HG02884 (cell line): Measurements from ENCODE around the gene USP22.

Experiments used
- ATAC-seq: cut with Tn5 transposase; IDR thresholded peaks from one replicate; pipeline ENCODE4 v1.9.1; 2021; ENCODE audit warnings: mild to moderate bottlenecking, moderate library complexity; ENCODE audit not compliant: unreplicated experiment

Gene USP22

DNA sequence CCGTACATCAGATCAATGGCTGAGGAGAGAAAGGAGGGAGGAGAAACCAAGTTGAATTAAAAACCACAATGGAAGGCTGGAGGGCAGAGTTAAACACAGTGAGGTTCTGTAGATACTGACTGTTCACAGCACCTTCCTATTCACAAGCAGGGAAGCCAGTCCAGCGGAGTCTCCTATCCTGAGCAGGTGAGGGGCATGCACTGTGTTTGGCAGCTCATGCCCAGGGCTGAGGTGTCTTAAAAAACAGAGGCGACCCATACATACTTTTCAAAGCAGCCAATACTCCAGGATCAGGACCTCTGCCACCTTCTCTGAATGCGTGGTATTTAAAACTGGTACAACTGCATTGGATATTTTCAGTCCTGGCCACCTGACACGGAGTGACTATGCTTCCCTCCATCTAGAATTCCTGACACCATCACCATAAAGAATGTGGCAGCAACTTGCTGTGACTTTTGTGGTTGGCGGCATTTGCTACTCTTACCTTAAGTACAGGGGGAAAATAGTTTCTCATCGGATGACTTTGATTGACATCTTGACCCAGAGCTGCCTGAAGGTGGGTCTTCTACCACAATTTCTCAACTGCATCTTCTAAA is 21.5 kb downstream of the USP22 start:
- ATAC-seq = no peak

DNA sequence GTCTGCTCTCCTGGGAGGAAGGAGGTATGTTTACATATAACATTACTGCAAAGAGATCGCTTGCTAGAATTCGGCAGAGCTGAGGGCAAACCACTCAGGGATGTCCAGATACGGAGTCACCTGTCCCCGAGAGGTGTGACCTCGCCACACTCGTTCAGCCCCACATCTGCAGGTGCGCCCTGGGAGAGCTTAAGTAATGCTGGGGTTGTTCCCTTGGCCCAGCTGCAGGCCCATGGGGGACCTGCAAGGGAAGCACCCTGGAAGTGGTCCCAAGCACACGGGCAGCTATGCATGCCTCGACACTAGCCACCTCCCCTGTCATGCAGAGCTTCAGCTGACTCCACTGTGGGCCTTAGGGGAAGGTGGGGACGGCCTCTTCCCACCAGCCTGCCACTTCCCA is 22.2 kb downstream of the USP22 start:
- ATAC-seq = no peak

DNA sequence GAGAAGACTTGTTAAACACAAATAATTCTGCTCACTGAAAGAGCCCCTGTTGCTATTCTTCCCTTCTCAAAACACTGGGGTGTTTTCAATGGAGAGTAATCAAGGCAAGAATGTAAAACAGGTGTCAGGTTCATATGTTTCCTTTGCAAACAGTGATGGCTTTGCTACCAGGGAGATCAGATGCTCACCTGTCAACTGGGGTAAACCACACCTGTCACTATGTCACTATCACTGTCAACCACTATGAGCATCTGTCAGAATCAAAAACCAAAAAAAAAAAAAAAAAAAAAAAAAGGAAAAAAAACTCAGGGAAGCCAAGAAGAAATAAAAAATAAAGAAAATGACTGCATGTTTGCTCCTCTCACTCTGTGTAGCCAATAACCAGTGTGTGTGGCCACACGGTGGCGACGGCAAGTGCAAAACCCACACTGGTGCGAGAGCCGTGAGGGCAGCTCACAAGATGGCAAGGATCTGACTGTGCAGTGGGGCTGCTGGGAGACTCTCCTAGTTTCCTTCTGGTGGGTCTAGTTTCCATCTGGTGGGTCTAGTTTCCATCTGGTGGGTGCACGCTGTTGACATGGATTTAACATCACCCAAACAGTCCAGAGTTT is 22.7 kb downstream of the USP22 start:
- no peak for ATAC-seq

DNA sequence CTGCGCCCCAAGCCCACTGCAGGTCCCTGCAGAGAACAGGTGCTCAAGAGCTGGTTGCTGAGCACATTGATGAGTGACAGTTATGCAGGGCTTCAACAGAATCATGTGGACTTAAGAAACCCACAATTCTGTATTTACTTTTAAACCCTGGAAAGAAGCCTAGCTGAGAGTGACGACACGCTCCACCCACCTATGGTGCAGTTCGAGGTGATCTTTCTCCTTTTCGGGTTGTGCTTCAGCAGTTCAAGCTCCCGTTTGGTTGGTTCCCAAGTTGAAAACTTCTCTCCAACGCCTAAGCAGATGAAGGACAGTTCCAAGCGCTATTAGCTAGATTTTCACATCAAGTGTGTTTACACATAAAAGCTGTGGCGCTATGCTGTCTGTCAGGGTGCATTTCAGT is 23.9 kb downstream of the USP22 start:
- ATAC-seq = no peak

DNA sequence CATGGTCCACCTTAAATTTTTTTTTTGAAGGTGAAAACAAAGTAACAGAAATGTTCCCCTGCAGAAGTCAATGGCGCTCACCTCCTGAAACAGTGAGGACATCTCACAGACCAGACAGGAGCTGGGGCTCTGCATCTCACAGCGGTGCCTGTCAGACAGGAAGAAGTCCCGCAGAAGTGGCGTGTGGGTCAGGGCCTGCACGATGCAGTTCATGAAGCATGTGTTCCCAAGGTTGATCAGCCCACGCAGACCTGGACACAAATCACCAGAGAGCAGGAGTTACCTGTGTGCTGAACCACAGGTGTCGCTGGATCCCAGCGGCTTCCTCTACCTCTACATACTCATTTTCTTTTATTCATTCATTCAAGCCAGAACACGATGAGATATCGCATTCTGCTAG is 24.9 kb downstream of the USP22 start:
- no peak for ATAC-seq

DNA sequence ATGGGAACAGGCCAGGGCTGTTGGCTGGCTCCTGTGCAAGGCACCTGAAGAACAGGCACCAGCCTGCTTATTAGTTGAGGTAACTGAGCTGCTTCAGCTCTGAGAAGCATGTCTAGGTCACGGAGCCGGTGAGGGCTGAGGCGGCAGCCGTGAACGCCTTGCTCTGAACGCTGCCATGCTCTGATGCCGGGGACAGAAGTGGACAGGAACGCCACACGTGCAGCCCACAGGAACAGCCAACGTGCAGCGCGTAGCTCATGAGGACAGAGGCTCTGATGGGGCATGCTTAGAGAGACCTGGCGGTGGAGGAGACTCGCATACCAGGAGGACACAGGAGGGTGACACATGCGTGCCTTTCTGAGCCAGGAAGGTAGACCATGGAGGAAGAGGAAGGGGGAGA is 25.6 kb downstream of the USP22 start:
- no peak for ATAC-seq

DNA sequence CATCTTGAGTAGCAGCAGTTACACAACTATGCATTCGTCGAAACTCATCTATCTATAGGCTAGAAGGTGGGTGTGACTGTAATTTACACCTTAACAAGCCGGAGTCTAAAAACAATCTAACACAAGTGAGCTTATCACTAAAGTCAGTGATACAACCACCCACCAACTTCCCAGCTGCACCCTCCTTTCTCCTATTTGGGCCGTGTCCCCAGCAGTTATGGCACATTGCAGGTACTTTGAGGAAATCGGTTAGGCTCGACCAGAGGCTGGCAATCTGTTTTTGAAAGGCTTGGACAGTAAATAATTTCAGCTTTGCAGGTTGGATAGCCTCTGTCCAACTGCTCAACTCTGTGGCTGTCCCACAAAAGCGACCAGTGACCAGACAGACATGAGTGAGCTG is 26.0 kb downstream of the USP22 start:
- no peak for ATAC-seq

DNA sequence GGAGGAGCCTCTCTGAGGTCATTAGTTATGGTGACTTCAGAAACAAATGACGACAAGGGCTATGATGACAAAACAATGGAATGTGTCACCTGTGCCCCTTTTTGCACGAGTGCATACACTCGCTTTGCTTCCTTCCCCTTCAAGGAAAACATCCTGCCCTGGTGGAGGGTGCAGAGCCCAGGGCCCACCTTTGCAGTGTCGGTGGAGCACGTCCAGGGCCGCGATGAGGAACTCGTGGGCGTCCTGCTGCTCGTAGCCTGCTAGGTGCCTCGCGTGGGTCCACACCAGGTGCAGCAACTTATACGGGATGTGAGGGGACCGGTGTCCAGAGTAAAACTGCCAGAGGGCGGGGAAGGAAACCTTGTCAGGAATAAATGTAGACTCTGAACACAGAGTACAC is 27.2 kb downstream of the USP22 start:
- ATAC-seq = no peak

DNA sequence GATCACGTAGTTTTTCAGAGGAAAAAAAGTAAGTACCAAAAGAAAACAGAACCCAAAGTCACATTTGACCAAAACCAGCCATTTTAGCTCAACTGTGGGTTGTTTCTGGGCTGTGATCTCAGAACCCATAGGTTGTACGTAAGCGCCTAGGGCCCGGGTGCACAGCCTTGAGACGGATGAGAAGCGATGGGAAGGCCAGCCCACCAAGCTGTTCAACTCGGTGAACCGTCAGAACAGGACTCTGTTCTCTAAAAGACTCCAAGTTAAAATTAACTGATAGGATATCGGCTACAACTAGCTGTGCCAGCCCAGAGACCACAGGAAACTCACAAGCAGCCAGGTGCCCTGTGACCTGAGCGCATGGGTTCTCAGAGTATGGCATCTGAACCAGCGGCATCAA is 28.3 kb downstream of the USP22 start:
- ATAC-seq = no peak

DNA sequence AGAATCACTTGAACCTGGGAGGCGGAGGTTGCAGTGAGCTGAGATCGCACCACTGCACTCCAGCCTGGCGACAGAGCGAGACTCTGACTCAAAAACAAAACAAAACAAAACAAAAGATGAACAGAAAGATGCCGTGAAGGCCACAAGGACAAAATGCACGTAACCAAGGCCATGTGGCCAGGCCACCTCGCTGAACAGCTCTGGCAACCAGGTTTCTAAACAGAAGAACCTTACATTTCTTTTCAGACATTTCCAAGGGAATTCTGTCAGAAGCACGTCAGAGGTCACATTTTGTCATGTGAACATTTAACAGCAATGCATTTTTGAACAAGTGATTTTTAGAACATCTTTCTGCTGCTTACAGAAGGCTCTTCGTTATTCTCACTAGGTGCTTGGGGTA is 28.8 kb downstream of the USP22 start:
- no peak for ATAC-seq

DNA sequence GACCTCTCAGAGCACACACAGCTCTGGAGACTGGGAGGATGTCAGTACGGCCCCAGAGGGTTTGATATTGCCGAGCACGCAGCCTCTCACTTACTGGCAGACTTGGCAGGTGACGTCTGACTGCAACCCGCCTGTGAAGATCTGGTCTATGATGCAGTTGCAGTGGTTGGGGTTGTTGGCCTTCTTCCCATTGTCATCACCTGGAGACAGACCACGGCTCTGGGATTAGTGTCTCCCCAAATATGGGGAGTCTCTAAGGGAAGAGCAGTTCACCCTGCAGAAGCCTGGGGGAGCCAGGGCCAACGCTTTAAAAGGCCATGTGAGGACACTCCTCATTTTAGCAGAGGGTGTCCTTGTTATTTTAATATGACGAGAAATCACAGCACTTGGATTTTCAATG is 30.1 kb downstream of the USP22 start:
- no peak for ATAC-seq

DNA sequence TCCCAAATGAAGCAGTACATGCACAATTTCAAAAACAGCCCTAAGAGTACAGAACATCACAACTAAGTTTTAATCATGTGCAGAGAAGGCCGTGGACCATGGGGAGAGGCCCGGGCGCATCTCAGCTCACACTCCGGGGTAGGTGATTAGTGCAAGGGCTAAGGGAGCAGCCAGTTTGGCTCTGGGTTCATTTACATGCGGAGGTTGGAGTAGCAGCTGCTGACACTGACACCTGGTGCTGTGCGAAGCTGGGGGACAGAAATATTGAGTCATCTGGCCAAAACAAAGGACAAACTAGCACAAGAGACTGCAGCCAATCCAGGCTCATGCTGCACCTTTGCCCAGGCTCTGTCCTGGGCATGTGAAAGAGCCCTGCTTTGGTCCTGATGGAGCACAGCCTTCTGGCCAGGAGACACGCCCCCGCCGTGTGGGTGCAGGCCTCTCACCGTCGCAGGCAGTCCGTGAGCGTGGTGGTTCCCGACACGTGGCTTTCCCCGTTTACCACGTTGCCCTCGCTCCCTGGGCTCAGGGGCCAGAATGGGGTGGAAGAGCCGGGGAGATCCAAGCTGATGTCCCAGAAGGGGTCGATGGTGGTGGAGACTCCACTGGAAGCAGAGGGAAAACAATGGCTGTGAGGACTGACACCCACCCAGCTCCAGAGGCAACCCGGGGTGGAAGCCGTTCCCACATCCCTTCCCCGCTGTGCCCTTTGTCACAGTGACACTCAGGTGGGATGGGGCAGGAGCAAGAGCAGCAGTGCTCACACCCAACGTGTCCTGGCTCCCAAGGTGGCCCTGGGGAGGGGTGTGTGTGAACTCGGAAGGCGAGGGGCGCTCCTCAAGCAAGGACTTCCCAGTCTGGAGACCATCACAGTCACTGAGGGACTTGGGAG is 31.9 kb downstream of the USP22 start:
- ATAC-seq = no peak

DNA sequence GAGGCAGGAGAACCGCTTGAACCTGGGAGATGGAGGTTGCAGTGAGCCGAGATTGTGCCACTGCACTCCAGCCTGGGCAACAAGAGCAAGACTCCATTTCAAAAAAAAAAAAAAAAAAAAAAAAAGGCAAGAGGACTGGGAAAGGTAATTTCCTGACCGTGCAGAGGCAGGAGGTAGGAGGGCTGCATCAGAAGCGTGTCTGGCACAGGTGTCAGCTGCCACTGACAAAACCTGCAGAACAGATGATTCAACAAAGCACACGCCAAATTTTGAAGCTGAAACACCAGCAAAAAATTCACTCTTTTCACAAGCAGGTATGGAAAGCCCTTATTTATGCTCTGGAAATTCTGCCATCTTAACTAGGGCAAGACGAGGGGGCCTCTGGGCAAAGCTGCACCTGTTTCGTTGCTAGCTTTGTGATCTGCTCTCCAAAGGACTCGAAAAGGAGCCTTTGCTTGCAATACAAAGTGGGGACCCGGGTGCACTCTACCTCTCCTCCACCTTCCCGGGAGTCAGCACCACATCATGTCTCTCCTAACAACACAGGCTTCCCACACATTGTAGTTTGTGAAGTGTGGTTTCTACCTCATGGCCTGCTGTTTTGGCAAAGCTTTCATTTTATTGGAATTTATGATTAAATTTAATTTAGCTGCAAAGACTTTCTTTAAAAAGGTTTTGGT is 33.7 kb downstream of the USP22 start:
- ATAC-seq = no peak

DNA sequence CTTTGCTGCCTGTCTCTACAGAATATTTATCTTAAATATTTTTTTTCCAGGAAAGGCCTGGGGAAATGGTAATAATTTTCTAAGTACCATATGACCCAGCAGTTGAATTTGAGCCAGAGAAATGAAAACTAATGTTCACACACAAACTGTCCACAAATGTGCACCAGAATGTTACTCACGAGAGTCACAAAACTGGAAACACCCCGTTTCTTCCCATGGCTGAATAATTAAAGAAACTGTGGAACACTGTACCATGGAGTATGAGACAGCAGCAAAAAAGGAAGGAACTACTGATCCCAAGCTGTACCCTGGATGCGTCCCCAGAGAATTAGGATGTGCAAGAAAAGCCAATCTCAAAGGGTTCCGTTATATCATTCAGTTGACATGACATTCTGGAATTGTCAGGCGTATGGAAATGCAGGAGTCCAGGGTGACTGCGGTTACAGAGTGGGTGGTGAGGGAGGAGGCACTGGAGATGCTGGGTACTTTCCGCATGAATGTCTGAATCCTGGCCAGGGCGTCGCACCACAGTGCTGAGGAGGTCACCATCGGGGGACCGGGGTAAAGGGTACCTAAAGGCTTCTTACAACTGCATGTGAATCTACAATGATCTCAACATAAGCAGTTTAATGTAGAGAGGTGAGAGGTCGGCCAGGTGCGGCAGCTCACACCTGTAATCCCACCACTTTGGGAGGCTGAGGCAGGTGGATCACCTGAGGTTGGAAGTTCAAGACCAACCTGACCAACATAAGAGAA is 34.5 kb downstream of the USP22 start:
- no peak for ATAC-seq

DNA sequence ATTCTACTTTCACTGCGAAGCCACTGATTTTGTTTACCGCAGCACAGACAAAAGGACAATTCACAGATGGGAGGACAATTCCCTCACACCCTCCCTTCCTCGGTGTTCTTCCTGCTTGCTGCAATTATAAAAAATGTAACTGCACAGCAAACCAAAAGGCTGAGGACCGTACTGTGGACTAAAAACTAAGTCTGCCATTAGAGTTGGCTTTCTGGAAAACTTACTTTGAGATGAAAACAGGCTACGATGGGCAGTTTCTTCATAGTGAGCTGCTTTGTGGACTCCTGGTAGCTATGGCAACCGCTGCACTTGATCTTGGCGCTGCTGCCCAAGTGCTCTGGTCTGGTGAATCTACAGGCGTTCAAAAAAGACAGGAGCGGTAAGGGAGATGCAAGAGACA is 35.2 kb downstream of the USP22 start:
- ATAC-seq = no peak

DNA sequence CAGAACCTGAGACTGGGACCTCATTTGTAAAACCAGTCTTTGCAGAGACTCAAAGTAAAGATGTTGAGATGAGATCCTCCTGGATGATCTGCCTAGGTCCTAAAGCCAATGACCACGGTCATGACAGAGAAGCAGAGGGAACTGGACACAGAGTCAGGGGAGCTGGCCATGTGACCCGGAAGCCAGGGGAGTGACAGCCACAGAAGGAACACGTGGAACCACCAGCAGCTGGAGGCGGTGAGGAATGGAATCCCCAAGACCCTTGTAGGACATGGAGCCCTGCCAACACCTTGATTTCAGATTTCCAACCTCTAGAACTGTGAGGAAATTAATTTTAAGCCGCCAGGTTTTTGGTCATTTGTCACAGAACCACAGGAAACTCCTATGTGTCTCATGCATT is 37.0 kb downstream of the USP22 start:
- no peak for ATAC-seq

DNA sequence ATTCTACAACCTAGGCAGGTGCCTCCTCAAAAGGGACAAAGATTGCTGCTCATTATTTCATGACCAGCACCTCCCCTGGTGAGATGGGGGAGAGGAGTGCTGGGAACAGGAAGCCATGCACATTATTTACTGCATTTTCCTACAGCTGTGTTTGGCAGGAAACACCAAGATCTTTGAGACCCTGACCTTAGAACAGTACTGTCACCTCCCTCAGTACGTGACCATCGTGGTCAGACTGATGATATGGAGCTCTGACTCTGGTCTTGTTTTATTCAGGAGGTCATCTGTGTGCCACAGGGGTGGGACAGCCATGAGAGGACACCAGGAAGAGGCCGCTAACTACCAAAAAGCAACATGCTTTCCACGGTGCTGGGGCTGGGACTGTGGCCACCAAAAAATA is 37.4 kb downstream of the USP22 start:
- ATAC-seq = no peak

DNA sequence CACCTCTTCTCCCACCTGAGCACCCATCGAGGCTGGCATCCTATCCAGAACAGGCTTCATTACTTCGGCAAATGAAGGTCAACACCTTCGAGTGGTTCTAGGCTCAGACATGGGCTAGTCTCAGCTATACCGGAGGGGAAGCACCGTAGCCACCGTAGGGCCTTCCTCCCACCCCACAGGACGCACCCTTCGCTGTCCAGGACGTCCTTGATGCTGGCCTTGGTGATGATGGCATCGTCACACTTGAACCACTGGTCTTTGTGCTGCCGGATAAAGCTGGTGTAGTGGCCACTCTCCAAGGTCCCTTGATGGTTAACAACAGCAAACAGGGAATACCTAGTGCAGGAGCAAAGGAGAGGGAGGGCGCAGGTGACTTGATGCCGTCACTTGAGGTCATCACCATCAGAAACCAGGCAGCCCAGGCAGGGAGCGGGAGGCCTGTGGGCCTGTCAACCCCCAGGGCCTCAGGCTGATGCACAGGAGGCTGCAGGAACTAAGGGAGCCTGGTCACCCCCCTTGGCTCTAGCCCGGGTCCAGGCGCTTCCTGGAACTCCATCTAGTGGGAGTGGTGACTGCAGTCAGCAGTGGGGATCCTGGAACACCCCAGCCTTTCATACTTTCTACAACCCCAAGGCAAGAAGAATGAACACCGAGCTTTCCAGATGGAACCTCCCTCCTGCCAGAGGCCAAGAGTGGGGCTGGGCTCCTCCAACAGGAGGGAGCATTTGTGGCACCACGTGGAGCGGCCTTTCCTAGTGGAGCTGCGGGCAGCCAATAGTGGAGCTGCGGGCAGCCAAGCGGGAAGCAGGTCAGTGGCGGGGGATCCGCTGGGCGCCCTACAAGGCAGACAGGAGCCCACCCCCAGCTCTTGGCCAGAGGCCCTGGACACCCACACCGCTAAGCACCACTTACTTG is 38.5 kb downstream of the USP22 start:
- ATAC-seq = no peak

DNA sequence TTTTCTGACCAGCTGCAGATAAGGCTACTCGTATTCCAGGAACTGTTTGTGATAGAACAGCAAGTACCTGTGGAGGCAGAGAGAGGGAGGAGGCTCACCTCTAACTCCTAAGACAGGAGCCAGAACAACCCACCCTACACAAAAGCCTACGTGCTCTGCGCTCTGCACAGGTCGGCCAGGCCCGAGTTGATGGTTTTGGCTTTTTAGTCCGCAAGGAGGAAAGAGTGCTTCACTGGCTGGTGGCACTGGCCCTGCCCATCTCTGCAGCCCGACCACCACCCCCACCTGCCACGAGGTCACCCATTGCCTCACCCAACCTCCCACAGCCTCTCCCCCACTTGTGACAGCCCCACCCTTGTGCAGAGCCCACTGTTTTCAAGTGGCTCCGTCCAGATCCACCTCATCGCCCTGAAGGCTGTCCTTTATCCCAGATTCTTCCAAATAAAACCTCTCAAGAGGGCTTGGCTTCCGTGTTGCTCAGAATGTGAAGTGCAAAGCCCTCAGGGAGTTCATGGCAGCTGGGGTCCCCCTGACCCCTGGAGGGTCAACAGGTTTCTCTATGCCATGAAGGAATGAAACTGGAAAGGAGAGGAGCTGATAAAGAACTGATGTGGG is 39.7 kb downstream of the USP22 start:
- no peak for ATAC-seq
